Left colon (tissue), 2 donors: Measurements from ENCODE around the gene HSD17B8. TPM values are rescaled to one million over a fixed set of nuclear protein-coding genes. Genes with fewer than 3 reads are reported as not detected.

ENCODE experiments used
- ATAC-seq: fragments of 200-7000 bp; cut with Tn5 transposase; one replicate; pipeline ENCODE4 v1.9.1; 2020; ENCODE audit warnings: mild to moderate bottlenecking, moderate library complexity
- DNase-seq, 2 donors: peaks; one replicate each; pipeline ENCODE4 v3.0.0-alpha.2; 2020
- intact Hi-C, 2 donors: fragments of 100-400 bp; cut with DNase I in 1 of 2; cut with micrococcal nuclease in 1 of 2; formaldehyde crosslinking; loops; one replicate each; pipeline versions ENCODE4 v1.11.2 to v1.14.0; 2022; cut with DNase I, micrococcal nuclease
- total RNA-seq, 2 donors: library from RNA; stranded (reverse); fragmentation: NEBNext Ultra II Directional; extraction: Animal tissue kit (Norgen Biotek cat#: 25700); gene quantifications; one replicate each; pipeline ENCODE4 v1.2.1, GENCODE V29; 2021
- donor health status: DM: no; HTN: no; CAD: no.
- donor health status: DM: yes; HTN: yes; CAD: no.

HSD17B8 gene
- total RNA-seq, 2 donors from 2014 or later = 22.4 to 23.7 TPM

DNA sequence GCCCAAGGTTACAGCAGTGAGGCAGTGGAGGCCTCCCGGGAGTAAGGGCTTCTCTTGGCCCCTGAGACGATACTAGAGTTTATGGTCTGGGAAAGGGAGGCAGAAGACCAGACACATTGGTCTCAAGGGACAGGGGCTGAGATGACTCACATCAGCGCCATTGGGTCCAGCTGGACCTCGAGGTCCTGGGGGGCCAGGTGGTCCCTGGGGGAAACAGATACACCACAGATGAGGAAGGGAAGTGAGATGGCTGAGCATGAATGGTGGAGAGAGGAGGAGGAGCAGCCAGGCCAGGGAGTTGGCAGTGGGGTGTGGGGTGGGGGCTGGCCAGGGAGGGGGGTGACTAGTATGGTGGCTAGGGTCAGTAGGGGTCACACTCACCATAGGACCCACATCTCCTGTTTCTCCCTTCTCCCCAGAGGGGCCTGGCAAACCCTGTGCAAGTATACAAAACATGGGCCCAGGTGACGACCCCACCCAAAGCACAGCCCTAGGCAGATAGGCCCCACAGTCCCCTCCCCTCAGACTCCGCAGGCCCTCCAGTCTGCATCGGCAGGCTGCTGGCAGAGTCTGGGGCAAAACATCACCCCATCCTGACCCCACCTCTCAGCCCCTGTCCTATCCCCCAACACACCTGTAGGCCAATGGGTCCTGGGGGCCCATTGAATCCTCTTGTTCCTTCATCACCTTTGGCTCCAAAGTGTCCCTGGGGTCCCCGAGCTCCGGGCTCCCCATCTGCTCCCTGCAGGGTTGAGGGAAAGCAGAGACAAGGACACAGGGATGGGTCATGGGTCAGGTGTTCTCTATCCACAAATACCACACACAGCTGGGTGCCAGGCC is 34.1 kb upstream of the HSD17B8 start:
- intact Hi-C loops = no loop called here
- DNase-seq = no peak
- no peak for ATAC-seq

DNA sequence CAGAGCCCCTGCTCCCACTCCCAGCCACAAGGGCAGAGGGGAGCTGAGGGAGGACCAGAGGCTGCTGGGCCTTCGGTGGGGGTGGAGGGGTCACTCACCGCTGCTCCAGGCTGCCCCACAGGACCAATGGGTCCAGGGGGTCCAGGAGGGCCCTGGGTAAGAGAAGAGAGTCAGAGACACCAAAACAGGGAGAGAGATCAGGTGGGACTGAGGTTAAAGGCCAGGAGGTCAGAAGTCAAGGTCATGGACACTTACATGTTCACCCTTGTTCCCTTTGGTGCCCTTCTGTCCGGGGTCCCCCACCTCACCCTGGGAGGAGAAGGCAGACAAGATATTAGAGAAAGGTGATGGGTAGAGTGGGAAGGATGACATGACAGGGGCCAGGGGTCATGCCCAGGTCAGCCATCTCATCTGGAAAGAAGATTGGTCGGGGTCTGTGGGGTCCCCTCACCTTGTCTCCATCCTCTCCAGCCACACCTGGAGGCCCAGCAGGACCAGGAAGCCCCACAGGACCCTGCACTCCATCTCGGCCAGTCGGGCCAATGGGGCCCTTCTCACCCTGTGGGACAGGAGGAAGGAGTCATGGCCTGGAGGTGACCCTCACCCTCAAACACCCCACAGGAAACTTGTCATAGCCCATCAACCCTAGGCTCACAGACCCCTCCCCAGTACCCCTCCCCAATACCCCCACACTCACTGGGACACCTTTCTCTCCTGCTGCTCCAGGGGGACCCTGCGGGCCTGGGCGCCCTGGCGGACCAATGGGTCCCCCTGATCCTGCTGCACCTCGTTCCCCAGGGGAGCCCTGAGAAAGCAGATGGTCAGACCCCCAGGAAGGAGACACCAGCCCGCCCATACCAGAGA is 33.2 kb upstream of the HSD17B8 start:
- DNase-seq (no peak), ATAC-seq (no peak)
- intact Hi-C loops = no loop called here

DNA sequence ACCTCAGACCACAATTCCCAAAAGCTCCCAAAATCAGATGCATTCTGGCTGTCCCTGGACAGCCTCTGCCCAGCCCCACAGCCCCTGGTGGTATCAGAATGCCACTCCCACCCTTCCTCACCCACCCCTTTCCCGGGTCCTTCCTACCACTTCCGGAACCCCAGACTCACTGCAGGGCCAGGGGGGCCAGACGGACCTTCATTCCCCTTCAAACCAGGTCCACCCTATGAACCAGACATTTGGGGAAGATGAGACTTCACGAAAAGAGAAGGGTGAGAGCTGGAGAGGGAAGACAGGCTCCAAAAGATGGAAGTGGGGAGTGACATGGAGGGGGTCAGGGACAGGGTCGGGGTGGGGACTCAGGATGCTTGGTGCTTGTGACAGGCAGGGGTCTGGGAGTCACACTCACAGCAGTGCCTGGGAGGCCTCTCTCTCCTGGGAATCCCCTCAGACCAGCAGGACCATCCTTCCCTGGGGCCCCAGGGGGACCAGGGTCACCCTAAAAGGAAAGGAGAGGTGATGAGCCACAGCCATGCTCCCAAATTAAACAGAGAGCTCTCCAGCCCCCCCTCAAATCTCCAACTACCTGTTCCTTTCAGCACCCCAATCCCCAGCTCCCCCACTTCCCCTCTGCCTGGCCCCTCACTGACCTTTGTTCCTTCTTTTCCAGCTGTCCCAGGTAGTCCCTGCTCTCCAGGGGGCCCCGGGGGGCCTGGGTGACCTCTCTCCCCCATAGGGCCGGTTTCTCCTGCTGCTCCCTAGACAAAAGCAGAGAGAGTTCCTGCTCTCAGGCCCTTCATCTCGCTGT is 32.4 kb upstream of the HSD17B8 start:
- DNase-seq (no peak), ATAC-seq (no peak)
- intact Hi-C loops = no loop called here

DNA sequence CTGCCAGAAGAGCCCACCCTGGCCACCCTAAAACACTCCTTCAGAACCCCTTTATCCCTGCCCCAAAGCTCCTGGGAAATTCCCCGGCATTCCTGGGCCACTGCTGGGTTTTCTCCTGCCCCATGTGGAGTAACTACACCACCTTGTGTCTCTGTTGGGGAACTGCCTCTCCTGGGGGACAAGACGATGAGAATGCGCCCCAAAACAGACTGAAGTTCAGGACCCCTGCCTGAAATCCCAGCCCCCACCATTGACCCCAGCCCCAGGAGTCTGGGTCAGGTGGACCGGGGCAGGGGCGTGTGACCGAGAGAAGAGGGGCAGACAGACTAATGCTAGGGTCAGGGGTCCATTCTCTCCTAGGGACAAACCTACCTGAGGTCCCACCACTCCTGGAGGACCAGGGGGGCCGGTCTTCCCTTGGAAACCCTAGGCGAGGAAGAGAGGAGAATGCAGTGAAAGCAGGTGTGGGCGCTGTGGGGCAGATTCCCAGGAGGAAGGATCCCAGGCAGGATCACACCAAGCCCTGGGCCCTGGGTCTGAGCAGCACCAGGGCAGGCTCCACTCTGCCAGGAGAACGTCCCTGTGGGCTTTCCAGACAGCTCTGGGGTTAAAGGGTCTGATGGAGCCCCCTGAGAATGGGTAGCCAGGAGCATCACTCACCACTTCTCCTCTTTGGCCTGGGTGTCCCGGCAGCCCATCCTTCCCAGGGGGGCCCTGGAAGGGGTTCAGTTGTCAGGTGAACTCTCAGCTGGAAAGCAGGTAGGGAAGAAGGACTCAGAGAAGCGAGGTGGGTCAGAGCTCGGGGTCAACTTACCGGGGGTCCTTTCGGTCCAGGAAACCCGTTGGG is 31.5 kb upstream of the HSD17B8 start:
- intact Hi-C loops = no loop called here
- DNase-seq = no peak
- peak; percentile 71 for ATAC-seq

DNA sequence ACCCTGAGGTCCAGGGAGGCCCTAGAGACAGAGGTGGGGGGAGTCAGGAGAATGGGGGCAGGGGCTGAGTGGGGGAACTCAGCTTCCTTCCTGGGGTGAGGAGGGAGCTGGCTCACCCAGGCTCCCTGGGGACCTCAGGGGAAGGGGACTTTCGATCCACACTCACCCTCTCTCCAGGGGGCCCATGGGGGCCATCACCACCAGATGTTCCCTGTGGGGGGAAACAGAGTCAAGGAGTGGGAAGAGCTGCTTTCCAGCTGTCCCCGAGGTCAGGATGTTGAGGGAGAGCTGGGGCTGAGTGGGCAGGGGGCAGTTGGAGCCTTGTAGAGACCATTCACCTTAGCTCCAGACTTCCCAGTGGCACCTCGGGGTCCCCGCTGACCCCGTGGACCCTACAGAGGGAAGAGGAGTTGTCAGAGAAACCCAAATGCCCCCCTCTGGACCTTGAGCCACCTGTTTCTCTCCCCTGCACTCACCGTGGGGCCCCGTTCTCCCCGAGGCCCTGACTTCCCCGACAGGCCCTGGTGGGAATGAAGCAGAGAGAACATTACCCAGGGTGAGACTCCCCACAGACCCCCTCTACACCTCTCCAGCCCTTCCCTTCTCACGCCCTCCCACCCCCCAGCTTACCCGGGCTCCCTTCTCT is 30.8 kb upstream of the HSD17B8 start:
- ATAC-seq (no peak), DNase-seq (no peak)
- intact Hi-C loops = no loop called here

DNA sequence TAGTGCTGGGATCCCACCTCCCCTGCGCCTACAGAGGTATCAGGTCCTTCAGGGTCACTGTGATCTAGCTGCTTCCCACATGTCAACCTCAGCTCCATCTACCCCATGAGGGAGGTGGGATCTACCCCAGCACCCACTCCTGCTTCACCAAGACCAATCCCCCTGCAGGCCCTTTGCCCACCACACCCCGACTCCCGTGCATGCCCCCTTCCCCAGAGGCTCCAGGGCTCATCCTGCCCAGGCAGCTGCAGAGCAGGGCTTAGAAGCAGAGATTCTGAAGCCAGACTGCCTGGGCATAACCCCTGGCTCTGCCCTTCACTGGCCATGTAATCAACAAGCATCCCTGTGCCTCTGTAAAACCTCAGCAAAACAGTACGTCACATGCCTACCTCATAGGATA is 29.7 kb upstream of the HSD17B8 start:
- intact Hi-C loops = no loop called here
- no peak for DNase-seq

DNA sequence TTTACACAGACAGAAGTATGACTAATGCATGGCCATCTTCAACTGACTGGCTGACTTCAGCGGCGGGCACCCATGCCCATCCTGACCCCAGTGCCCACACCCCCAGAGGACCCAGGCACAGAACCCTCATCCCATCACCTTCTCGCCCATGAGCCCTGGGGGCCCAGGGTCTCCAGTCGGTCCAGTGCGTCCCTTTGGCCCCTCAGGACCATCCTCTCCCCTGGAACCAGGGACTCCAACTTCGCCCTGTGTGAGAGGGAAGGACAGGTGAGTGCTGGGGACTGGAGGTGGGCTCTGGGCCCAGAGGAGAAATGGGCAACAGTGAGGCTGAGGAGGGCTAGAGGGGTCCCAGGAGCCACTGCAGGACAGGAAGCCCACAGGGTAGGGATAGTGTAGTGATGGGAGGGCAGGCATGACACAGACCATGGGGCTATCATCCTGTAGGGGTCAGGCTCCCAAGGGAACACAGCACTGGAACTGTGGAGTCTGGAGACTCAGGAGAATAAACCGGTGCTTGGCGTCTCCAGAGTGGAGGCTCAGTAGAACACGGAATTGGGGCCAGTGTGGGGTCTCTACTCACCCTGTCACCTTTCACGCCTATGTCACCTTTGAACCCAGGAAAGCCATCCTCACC is 28.9 kb upstream of the HSD17B8 start:
- ATAC-seq (no peak), DNase-seq (no peak)
- intact Hi-C loops = no loop called here

More for the DNA sequence above, 29.7 kb upstream of the HSD17B8 start:
- ATAC-seq = no peak

DNA sequence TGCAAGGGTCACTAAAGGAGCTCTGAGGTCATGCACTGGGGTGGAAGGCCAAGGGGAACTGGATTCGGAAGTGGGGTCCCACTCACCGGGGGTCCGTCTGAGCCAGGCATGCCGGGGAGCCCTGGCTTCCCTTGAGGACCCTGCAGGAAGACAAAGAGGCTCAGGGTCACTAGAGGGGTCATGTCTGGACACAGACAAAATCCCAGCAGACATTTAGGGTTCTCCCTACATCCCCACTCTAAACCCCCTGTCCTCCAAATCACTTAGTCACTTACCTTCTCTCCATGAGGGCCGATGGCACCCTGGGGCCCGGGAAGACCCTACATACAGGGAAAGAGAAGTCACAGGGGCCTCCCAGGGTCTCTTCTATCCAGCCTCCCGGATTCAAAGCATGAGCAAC is 27.5 kb upstream of the HSD17B8 start:
- no peak for DNase-seq

DNA sequence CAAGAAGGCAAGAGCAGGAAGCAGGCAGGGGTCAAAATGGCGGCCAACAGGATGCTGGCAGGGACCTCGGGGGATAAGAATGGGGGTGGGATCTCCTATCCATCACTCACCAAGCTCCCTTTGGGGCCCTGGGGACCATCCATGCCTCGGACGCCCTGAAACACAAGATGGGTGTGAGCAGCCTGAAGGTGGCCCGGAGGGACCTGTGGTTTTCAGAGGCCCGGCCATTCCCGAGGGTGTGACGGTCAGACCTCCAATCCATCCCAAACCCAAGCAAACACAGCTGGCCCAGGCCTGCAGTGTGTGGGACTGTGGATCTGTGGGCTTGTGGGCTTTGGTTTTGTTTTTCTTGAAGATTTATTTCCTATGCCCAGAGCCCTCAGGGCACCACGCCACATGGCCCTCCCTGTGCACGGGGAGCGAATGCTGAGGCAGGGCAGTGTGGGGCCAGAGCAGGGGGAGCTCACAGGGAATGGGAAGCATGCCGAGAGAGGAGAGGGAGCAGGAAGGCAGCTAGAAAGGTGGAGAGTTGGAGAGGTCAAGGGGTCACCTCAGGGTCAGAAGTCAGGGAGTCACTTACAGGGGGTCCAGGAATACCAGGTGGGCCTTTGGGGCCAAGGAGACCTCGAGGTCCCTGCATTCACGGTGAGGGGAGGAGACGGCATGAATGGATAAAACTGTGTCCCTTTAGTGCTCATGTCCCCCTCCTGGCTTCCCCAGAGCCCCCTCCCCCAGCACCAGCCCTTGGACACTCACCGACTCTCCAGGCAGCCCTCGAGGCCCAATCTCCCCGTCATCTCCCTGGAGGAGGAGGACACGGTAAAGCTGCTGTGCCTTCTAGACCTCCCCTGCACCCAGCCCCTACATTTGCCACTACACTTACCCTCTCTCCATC is 26.7 kb upstream of the HSD17B8 start:
- DNase-seq (no peak), ATAC-seq (no peak)
- intact Hi-C loops = no loop called here

More for the DNA sequence above, 27.5 kb upstream of the HSD17B8 start:
- ATAC-seq = no peak
- intact Hi-C loops = no loop called here

DNA sequence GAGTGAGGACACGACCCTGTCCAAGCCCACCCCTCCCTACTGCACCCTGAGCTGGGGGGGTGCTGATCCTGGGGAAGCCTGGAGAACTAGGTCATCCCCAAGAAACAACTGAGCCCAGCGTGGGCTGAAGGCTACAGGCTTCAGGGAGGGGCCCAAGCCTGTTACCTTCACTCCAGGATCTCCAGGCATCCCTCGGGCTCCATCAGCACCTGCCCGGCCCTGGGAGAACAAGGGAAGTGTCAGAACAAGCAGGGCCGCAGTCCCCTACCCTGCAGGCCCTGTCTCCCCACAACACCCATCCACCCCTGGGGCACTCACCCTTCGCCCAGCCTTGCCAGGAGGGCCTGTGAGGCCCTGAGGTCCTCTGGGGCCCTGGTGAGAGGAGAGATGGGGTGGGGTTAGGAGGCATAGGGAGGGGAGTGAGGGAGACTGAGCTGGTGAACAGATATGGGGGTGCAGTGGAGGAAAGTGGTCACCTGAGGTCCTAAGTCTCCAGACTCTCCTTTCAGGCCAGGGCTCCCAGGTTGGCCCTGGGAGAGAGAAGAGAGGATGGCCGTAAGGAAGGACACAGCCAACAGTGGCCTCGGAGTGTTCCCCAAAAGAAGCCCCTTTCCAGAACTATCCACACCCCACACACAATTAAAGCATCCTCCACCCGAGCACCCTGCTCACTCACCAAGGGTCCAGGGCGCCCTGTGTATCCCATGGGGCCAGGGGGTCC is 25.5 kb upstream of the HSD17B8 start:
- DNase-seq = no peak
- intact Hi-C loops = no loop called here
- ATAC-seq = no peak

DNA sequence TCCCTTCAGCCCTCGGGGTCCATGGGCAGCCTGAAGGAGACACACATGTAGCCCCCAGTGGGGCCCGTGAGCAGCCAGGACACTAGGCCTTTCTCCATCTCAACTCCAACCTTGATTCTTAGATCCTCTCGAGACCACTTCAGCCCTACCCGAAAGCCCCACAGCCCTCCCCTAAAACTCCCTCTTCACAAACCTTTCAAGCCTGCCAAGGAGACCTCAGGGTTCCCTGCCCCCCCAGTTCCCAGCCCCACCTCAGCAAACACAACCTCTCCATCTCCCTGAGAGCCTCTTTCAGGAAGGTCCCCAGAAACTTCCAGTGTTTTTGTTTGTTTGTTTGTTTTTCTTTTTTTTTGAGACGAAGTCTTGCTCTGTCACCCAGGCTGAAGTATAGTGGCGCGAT is 23.3 kb upstream of the HSD17B8 start:
- no peak for ATAC-seq
- DNase-seq = no peak
- intact Hi-C loops = no loop called here

DNA sequence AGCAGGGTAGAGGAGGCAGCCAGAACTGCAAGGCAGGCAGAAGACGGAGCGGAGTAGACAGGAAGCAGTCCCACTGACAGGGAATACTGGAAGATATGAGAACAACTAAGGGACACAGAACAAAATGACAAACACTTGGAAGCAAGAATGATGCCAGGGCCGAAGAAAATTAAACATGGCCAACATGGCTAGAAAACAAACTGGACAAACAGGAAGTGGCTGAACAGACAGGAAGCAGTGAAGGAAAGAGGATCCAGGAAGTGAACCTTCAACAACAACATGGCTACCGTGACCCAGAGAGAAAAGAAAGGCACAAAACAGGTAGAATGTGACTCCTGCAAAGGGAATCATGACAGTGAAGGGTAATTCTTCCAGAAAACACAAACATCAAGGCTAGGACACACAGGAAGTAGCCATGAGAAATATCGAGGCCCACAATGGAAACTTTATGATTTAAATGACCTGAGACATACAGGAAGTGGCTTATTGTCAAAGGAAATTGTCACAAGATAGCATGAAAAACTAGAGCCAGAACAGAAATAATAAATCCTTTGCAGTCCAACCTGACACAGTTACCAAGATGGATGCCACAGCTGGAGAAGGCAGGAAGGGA is 21.3 kb upstream of the HSD17B8 start:
- DNase-seq (no peak), ATAC-seq (no peak)
- intact Hi-C loops = no loop called here

DNA sequence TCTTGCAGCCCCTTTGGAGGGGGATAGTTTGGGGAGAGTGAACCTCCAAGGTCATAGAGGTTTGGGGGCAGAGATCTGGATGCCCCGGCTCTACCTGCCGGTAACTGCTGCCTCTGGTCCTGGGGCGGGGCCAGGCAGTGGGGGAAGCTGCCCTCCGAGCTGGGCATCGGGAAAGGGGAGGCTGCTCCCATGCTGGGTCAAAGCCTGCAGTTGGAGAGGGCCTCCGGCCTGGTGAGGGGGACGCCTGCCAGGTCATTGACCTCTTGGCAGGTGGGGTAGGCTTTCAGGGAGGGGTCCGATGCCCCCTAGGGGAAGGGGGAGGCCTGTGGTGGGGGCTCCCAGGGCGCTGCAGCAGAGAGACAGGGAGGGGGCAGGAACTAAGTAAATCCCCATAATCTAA is 19.3 kb upstream of the HSD17B8 start:
- no peak for ATAC-seq
- no peak for DNase-seq
- intact Hi-C loops = no loop called here

DNA sequence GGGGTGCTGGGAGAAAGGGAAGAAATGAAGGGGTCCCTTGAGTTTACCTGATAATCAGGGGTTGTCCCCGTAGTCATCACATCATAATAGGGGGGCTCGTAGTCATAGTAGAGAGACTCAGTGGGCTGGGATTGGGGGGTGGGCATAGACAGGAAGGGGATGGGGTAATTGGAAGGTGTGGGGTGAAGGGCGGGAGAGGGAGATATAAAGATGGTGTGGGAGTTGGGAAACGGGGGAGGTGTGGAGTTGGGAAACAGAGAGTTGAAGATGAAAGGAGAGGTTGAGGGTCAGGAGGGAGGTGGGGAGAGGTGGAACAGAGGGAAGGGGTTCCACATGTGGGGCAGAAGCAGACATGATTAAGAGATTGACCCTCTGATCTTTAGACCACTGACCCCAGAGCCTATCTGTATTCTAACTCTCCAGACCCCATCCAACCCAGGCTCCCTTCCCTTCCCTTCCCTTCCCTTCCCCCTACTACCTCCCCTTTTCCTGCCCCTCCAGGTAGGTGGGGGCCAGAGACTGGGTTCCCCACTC is 18.7 kb upstream of the HSD17B8 start:
- DNase-seq (no peak), ATAC-seq (no peak)
- intact Hi-C loops = no loop called here

DNA sequence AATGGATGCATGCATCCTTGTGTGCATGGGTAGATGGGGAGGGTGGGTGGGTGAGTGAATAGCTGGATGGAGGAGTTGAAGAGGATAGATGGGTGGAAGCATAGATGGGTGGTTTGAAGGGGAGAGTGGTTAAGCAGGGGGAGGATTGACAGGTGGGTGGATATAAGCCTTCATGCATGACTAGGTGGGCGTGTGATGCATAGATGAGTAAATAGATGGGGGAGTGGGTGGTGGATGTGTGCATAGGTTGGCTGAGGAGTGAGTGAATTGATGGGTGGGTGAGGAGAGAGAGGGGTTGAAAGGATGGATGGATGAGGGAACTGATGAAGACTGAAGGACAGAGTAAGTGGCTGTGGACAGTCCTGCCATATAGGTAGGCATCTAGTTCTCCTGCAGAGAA is 16.6 kb upstream of the HSD17B8 start:
- DNase-seq (no peak), ATAC-seq (no peak)
- intact Hi-C loops = no loop called here
